Activated CD8-positive, alpha-beta T cell treated with anti-CD3 and anti-CD28 coated beads, Interleukin-2, amount 10 ng/mL, durations not matched to agents 7 days and 5 days (primary cell): ENCODE measurements around the gene KRT7. TPM values are rescaled to one million over a fixed set of nuclear protein-coding genes. Genes with fewer than 3 reads are reported as not detected.
A peak's percentile ranks its signal among the peaks of the same experiment; 100 is the strongest.

Experiments
- ATAC-seq: fragments of 150-1000 bp; cut with Tn5 transposase; one replicate; pipeline ENCODE4 v1.10.0; 2021; ENCODE audit warnings: moderate library complexity
- CTCF ChIA-PET: fragments of 350-600 bp; sonication (Branson Sonifier 250); formaldehyde crosslinking; loops from one replicate; lab custom pipeline; 2021; ENCODE audit warnings: antibody characterized with exemption; lab: Charles Lee
- POLR2A ChIA-PET: fragments of 350-600 bp; sonication (Branson Sonifier 250); formaldehyde crosslinking; loops from one replicate; lab custom pipeline; 2021; ENCODE audit warnings: antibody characterized with exemption; lab: Charles Lee
- DNase-seq: peaks from one replicate; pipeline ENCODE4 v3.0.0-alpha.2; 2020
- H3K27ac Mint-ChIP-seq: one replicate; pipeline ENCODE4 v1.8.0; 2021; ENCODE audit warnings: mild to moderate bottlenecking, mixed read lengths
- H3K27me3 Mint-ChIP-seq: one replicate; pipeline ENCODE4 v1.8.0; 2021; ENCODE audit warnings: low read depth, mixed read lengths
- H3K36me3 Mint-ChIP-seq: one replicate; pipeline ENCODE4 v1.8.0; 2021; ENCODE audit warnings: low read depth, mixed read lengths
- H3K4me1 Mint-ChIP-seq: one replicate; pipeline ENCODE4 v1.8.0; 2021; ENCODE audit warnings: low read depth, mixed read lengths
- H3K4me3 Mint-ChIP-seq: one replicate; pipeline ENCODE4 v1.8.0; 2021; ENCODE audit warnings: mild to moderate bottlenecking, mixed read lengths
- H3K9me3 Mint-ChIP-seq: one replicate; pipeline ENCODE4 v1.8.0; 2022; ENCODE audit warnings: mixed read lengths; ENCODE audit not compliant: insufficient read depth
- total RNA-seq, 2 experiments: library from RNA; stranded (reverse); gene quantifications; one replicate each; pipeline ENCODE4 v1.2.3, GENCODE V29; 2021

Gene KRT7
- total RNA-seq, 2 experiments from 2014 or later: 14.4 to 14.7 TPM

DNA sequence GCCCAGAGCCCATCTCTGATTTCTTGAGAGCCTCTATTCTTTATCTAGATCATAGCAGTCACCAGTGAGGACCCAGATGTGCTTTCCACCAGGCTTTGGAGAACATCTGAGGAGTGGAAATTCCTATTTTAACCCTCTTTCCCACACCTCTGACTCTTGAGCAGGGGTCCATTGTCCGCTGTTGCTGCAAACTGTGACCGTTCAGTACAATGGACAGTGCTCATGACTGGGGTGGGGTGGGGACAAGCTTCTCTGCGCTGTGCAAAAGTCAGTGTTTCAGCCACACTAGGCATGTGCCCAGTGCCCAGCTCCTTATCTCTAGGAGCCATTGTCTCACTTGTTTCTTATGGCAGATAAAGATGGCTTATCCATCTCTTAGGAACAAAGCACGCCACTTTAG is 16.9 kb upstream of the KRT7 start:
- ATAC-seq (no peak), DNase-seq (no peak)
- H3K4me3 Mint-ChIP-seq: no peak overlapping the region
- H3K9me3 Mint-ChIP-seq: no peaks in the 10 kb centered on the region
- H3K27ac Mint-ChIP-seq: no peak overlapping the region
- POLR2A ChIA-PET: no interaction called here
- CTCF ChIA-PET: interaction anchor here (0.8 to 1.1 kb wide), 2 partner anchors 11 to 63 kb away, joined by 3 to 4 read pairs; no protein-coding TSS in a partner anchor
- H3K4me1 Mint-ChIP-seq: no peaks in the 10 kb centered on the region
- H3K27me3 Mint-ChIP-seq: peaks cover 32% of the 10 kb centered on the region
- H3K36me3 Mint-ChIP-seq: no peaks in the 10 kb centered on the region

GRCh38 chr12:52216807-52217206 is 16.2 kb upstream of the KRT7 start:
- Mint-ChIP-seq H3K4me1 (peaks cover 4% of the 10 kb centered on the region), H3K4me3 (no peak overlapping the region), H3K27ac (no peak overlapping the region), H3K36me3 (no peaks in the 10 kb centered on the region), H3K27me3 (peaks cover 30% of the 10 kb centered on the region), H3K9me3 (no peaks in the 10 kb centered on the region)
- ATAC-seq (no peak), DNase-seq (no peak)
- ChIA-PET POLR2A (no interaction called here), CTCF (no interaction called here)

GRCh38 chr12:52217223-52217622 is 15.8 kb upstream of the KRT7 start:
- H3K27me3 Mint-ChIP-seq: peaks cover 34% of the 10 kb centered on the region
- no peak overlapping the region for H3K27ac Mint-ChIP-seq
- ATAC-seq (no peak), DNase-seq (no peak)
- H3K4me3 Mint-ChIP-seq: no peak overlapping the region
- no peaks in the 10 kb centered on the region for H3K36me3 Mint-ChIP-seq
- H3K9me3 Mint-ChIP-seq: no peaks in the 10 kb centered on the region
- peaks cover 8% of the 10 kb centered on the region for H3K4me1 Mint-ChIP-seq
- ChIA-PET POLR2A (no interaction called here), CTCF (interaction anchor here (0.7 kb wide), 1 partner anchor 57 kb away, joined by 3 read pairs; no protein-coding TSS in a partner anchor)

- Mint-ChIP-seq H3K9me3 (no peaks in the 10 kb centered on the region), H3K27ac (no peak overlapping the region), H3K27me3 (peaks cover 36% of the 10 kb centered on the region), H3K36me3 (no peaks in the 10 kb centered on the region), H3K4me1 (peaks cover 9% of the 10 kb centered on the region), H3K4me3 (no peak overlapping the region)
- ChIA-PET POLR2A (no interaction called here), CTCF (interaction anchor here (0.7 kb wide), 1 partner anchor 58 kb away, joined by 3 read pairs; no protein-coding TSS in a partner anchor)
- ATAC-seq (no peak), DNase-seq (no peak)
These were observed 15.0 kb upstream of the KRT7 start for GRCh38 chr12:52218001-52218400.

DNA sequence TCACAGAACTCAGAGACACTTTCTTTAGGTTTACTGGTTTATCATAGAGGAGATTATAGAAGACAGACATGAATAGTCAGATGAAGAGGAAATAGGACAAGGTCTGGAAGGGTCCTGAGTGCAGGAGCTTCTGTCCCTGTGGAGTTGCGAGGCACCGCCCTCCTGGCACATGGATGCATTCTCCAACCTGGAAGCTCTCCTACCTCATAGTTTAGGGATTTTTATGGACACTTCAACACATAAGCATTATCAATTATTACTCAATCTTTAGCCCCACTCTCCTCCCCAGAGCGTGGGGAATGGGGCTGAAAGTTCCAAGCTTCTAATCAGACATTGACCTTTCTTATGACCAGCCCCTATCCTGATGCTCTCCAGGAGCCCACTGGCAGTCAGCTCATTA is 12.6 kb upstream of the KRT7 start:
- no peak overlapping the region for H3K4me3 Mint-ChIP-seq
- no peak for ATAC-seq
- H3K9me3 Mint-ChIP-seq: no peaks in the 10 kb centered on the region
- ChIA-PET POLR2A (no interaction called here), CTCF (interaction anchor here (1.2 to 6.3 kb wide), 3 partner anchors 25 to 664 kb away, joined by 4 to 89 read pairs (median 13); partner anchors contain the start of gene KRT86)
- H3K4me1 Mint-ChIP-seq: peaks cover 9% of the 10 kb centered on the region
- no peak overlapping the region for H3K27ac Mint-ChIP-seq
- peaks cover 48% of the 10 kb centered on the region for H3K27me3 Mint-ChIP-seq
- no peak for DNase-seq
- no peaks in the 10 kb centered on the region for H3K36me3 Mint-ChIP-seq

GRCh38 chr12:52221070-52221781 is 11.8 kb upstream of the KRT7 start:
- Mint-ChIP-seq H3K4me3 (no peak overlapping the region), H3K27ac (no peak overlapping the region), H3K27me3 (peaks cover 51% of the 10 kb centered on the region), H3K4me1 (peaks cover 9% of the 10 kb centered on the region), H3K36me3 (no peaks in the 10 kb centered on the region), H3K9me3 (no peaks in the 10 kb centered on the region)
- POLR2A ChIA-PET: interaction anchor here (0.7 kb wide), 1 partner anchor 31 kb away, joined by 3 read pairs; no protein-coding TSS in a partner anchor
- DNase-seq (no peak), ATAC-seq (no peak)
- CTCF ChIA-PET: interaction anchor here (0.7 to 6.3 kb wide), 26 partner anchors 8 to 663 kb away, joined by 3 to 89 read pairs (median 6); partner anchors contain the start of genes KRT7 and KRT86

GRCh38 chr12:52221912-52222457 is 11.1 kb upstream of the KRT7 start:
- peaks cover 58% of the 10 kb centered on the region for H3K27me3 Mint-ChIP-seq
- no peak overlapping the region for H3K4me3 Mint-ChIP-seq
- peaks cover 9% of the 10 kb centered on the region for H3K4me1 Mint-ChIP-seq
- ATAC-seq (peak; percentile 87), DNase-seq (peak; percentile 86)
- POLR2A ChIA-PET: interaction anchor here (0.7 kb wide), 1 partner anchor 30 kb away, joined by 3 read pairs; no protein-coding TSS in a partner anchor
- no peak overlapping the region for H3K27ac Mint-ChIP-seq
- no peaks in the 10 kb centered on the region for H3K9me3 Mint-ChIP-seq
- CTCF ChIA-PET: interaction anchor here (0.7 to 6.3 kb wide), 27 partner anchors 9 to 663 kb away, joined by 3 to 89 read pairs (median 5); partner anchors contain the start of genes KRT7 and KRT86
- H3K36me3 Mint-ChIP-seq: no peaks in the 10 kb centered on the region

DNA sequence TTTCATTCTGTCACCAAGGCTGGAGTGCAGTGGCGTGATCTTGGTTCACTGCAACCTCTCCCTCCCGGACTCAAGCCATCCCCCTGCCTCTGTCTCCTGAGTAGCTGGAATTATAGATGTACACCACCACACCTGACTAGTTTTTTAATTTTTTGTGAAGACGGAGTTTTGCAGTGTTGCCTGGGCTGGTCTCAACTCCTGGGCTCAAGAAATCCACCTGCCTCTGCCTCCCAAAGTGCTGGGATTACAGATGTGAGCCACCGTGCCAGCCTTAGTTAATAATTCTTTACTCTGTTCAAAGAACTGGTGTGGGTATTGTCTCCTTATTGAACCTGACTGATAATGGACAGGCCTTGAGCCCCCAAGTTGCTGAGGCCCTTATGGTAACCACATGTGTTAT is 10.4 kb upstream of the KRT7 start:
- ATAC-seq: no peak
- Mint-ChIP-seq H3K27ac (no peak overlapping the region), H3K4me3 (no peak overlapping the region), H3K9me3 (no peaks in the 10 kb centered on the region), H3K36me3 (no peaks in the 10 kb centered on the region), H3K4me1 (peaks cover 9% of the 10 kb centered on the region), H3K27me3 (peaks cover 61% of the 10 kb centered on the region)
- CTCF ChIA-PET: interaction anchor here (0.9 to 6.3 kb wide), 14 partner anchors 9 to 106 kb away, joined by 3 to 89 read pairs (median 8); partner anchors contain the start of genes KRT7 and KRT86
- POLR2A ChIA-PET: no interaction called here
- no peak for DNase-seq

- no peak for ATAC-seq
- Mint-ChIP-seq H3K27me3 (peaks cover 63% of the 10 kb centered on the region), H3K36me3 (no peaks in the 10 kb centered on the region), H3K4me1 (peaks cover 9% of the 10 kb centered on the region), H3K27ac (no peak overlapping the region), H3K4me3 (no peak overlapping the region), H3K9me3 (no peaks in the 10 kb centered on the region)
- POLR2A ChIA-PET: no interaction called here
- DNase-seq: no peak
- CTCF ChIA-PET: interaction anchor here (2.5 to 6.3 kb wide), 5 partner anchors 11 to 54 kb away, joined by 10 to 89 read pairs (median 23); partner anchors contain the start of gene KRT86
These were observed 9.5 kb upstream of the KRT7 start for GRCh38 chr12:52223406-52224039.

- DNase-seq: no peak
- ChIA-PET POLR2A (no interaction called here), CTCF (interaction anchor here (2.5 to 6.3 kb wide), 4 partner anchors 12 to 53 kb away, joined by 10 to 89 read pairs (median 18); partner anchors contain the start of gene KRT86)
- Mint-ChIP-seq H3K27me3 (peaks cover 62% of the 10 kb centered on the region), H3K36me3 (no peaks in the 10 kb centered on the region), H3K4me1 (peaks cover 9% of the 10 kb centered on the region), H3K9me3 (no peaks in the 10 kb centered on the region), H3K27ac (no peak overlapping the region), H3K4me3 (no peak overlapping the region)
- no peak for ATAC-seq
These were observed 8.9 kb upstream of the KRT7 start for GRCh38 chr12:52224151-52224550.

GRCh38 chr12:52225752-52226151 is 7.3 kb upstream of the KRT7 start:
- peaks cover 9% of the 10 kb centered on the region for H3K4me1 Mint-ChIP-seq
- no peaks in the 10 kb centered on the region for H3K36me3 Mint-ChIP-seq
- no peaks in the 10 kb centered on the region for H3K9me3 Mint-ChIP-seq
- ATAC-seq: no peak
- H3K27ac Mint-ChIP-seq: no peak overlapping the region
- H3K27me3 Mint-ChIP-seq: peaks cover 65% of the 10 kb centered on the region
- ChIA-PET CTCF (interaction anchor here (1.2 to 6.3 kb wide), 6 partner anchors 11 to 102 kb away, joined by 4 to 89 read pairs (median 12); partner anchors contain the start of gene KRT86), POLR2A (no interaction called here)
- no peak for DNase-seq
- no peak overlapping the region for H3K4me3 Mint-ChIP-seq
